ENCODE data around the gene OSR1.
A peak's percentile ranks its signal among the peaks of the same experiment; 100 is the strongest.

The OSR1 gene

GRCh38 chr2:19357402-19358241 is 801 bp downstream of the OSR1 start:
- no peak for DNase-seq

- no peak for DNase-seq
These were observed 1.6 kb downstream of the OSR1 start for GRCh38 chr2:19356545-19357401.

GRCh38 chr2:19355931-19356544 is 2.4 kb downstream of the OSR1 start:
- DNase-seq = no peak

GRCh38 chr2:19355416-19355821 is 3.0 kb downstream of the OSR1 start:
- no peak for DNase-seq

DNA sequence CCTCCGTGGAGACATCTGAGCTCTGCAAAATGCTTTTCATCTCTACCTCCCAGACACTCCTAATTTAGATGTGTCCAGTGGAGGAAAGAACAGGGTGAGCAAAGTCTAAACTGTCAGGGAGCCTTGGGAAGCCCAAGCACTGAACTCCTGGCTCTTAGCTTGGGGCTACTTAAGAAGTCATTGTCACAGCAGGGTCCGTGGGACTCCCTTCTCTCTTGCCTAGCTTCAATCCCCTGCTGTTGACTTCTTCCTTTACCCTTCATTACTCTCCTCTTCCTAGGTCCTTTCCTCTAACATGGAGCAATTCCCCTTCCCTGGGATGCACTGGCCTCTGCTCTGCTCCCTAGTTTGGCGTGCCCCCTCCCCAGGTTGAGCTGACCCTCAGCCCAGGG is 3.4 kb downstream of the OSR1 start:
- no peak for DNase-seq

GRCh38 chr2:19353721-19354050 is 4.7 kb downstream of the OSR1 start:
- no peak for DNase-seq

DNA sequence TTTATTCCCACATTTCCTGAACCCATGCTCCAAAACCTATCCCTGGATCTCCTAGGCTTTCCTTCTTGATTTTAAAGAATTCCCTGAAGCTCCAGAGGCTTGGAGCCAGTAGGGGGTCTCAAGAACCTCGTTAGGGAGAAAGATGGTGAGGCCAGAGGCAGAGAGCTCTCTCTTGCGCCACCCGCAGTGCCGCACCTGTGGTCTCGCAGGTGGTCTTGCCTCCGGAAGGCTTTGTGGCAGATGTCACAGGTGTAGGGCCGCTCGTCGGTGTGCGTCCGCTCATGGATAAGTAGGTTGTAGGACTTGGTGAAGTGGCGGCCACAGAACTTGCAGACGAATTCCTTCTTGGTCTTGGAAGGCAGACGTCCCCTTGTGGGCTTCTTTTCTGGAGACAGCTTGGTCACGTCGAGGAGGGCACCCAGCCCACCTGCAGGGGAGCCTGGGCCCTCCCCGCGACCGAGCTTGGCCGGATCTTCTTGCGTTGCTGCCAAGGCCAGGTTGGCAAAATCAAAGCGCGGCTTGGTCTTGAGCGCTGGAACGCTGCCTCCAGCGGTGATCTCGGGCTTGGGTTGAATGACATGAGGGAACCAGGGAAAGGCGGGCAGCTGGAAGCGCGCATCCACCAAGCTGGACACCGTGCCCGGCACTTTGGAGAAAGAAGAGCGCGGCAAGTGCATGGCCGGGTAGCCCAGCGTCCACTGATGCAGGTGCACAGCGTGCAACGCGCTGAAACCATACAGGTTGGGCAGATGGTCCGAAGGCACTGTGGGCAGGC is 5.3 kb downstream of the OSR1 start:
- DNase-seq = no peak

GRCh38 chr2:19351899-19352697 is 6.3 kb downstream of the OSR1 start:
- DNase-seq = no peak

GRCh38 chr2:19351499-19351898 is 6.9 kb downstream of the OSR1 start:
- no peak for DNase-seq

DNA sequence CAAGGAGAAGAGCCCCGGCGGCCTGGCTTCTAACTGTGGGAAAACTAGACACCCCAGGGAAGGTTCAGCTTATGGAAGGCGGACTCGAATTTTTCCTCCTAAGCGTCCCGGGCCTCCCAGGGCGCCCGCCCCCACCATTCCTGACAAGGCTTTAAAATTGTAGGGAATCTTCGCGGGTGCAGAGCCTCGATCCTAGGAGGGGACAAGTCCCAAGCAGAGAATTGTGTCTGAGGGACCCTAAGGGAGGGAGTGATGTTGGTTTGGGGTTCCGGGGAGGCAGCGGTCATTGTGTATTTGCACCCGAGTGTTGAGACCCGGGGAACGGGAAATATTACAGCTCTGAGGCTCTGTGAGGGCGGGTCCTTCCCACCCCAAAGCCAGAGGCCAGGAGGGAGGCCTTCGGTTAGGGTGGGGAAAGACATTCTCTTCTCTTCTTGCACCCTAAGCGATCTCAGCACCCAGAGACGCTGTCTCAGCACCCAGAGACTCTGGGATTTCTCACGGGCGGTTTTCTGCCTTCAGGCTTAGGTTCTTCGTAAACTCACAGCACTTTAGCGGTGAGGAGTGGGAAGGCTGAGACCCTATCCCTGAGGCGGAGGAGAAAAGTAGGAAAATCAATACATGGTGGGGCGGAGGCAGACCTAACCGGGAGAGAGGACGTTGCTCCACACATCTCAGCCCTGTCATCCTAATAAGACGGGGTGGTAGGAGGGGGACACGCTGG is 7.6 kb downstream of the OSR1 start:
- no peak for DNase-seq

DNA sequence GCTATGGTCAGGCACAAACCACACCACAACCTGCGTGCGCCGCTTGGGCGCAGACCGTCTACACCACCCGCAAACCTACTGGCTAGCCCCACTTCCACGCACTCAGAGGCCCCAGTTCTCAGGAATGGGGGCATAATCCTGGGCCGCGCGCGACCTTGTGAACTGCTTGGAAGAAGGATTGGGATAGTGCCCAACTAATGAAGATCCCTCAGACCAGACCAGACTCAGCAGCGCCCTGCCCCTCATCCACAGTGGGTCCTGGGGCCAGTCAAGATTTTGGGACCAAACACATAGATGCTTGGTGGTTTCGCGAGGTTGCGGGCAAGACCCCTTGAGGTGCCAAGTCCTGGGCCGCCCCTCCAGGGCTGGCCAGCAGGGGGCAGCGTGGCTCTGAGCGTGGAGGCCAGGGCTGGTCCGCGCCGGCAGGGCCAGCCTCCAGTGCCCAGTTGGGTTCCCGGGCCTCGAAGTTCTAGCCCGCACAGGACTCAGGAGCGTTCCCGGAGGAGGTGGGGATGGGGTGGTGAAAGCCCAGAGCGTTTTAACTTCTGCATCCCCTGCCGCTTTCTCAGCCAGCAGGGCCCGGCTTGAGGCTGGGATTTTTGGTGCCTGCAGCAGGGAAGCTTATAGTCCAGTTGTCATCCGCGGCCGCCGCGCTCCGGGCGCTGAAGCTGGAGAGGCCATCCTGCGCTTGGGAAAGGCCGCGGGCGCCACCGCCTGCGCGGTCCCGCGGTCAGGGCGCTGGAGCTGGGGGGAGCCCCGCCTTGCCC is 8.3 kb downstream of the OSR1 start:
- peak in 1 of 2 experiments; percentile 31 for DNase-seq

DNA sequence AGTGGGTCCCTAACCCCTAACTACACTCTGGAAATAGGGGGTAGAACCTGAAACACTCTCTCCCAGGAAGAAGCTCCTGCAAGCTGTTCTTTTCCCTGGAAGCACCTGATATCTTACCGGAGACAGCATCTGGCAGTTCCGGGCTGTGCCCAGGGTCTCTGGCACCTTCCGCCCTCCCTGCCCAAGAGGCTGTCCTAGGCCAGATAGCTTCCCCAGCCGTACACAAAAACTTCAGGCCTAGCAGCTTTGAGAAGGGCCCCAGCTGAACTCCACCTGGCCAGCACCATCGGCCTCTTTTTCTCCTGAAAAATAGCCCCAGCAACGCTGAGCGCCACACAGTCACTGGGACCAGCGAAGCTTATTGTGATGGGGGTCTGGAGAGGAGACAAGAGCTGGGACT is 9.7 kb downstream of the OSR1 start:
- no peak for DNase-seq

DNA sequence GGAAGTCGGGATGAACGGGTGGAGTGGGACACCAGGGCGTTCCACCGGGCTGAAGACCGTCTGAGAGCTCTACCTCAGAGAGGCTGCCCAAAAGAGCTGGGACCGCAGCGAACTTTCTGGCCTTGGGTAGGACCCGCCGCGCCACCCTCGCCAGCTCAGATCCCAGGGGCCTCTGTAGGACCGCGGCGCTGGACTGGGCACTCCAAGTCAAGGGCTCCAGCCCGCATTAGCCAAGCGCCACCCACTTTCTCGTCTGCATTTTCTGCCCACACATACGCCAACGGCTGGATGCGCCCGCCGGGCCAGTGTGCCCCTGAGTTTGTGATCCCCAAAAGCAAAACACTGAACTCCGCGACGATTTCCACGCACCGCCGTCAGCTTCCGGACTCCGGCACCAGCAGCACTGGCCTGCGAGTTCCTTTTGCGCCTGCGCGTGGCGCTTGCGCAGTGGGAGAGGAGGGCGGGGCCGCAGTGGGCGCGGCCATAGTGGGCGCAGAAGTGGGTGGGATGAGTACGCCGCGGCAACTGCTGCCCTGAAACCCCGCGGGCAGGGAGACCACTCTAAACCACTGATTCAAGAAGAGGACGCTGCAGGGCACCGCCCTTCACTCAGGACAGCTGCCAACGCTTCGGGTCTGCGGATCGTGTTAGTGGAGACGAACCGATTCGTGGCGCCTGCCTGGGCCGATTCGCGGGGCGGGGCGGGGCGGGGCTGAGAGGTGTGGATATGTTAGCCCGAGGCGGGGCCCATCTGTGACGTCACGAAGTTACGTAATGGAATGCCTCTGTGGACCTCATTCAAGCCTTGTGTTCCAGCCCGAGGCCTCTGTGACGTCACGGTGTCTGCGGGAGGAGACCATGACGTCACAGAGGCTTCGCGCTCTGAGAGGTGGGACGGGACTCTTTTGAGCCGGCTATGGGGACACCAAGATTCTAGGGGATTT is 10.5 kb downstream of the OSR1 start:
- peak; percentile 90 to 91 for DNase-seq

GRCh38 chr2:19346983-19347618 is 11.3 kb downstream of the OSR1 start:
- DNase-seq = no peak

- no peak for DNase-seq
These were observed 20.7 kb downstream of the OSR1 start for GRCh38 chr2:19337742-19338141.

GRCh38 chr2:19337202-19337601 is 21.2 kb downstream of the OSR1 start:
- no peak for DNase-seq

DNA sequence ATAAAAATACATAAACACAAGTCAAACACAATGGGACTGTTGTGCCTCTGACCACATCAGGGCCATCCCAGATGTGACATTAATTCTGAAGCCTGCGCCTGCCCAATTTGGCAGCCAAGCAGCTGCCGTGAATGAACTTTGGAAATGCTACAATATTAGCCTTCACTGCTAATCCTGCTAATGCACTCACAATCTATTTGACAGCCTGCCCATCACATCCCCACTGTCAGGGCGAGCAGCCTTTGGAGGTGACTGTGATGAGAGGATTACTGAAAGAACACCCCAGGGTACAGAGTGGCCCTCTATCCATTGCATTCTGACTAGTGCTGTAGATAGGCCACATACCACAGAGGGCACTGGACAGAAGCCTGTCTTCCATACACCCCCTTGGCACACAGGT is 21.6 kb downstream of the OSR1 start:
- no peak for DNase-seq

- no peak for DNase-seq
These were observed 25.9 kb downstream of the OSR1 start for GRCh38 chr2:19332503-19332902.

GRCh38 chr2:19331450-19331849 is 27.0 kb downstream of the OSR1 start:
- no peak for DNase-seq

Measured in activated CD4-positive, alpha-beta T cell treated with anti-CD3 and anti-CD28 coated beads, Interleukin-2, amount 50 U/mL, for 4 hours (primary cell).